Muscle of back (tissue), 10 donors: ENCODE measurements around the gene DGLUCY. TPM values are rescaled to one million over a fixed set of nuclear protein-coding genes. Genes with fewer than 3 reads are reported as not detected.

Source experiments
- polyA plus RNA-seq, 10 donors: library from polyadenylated mRNA; unstranded; fragments of 120-200 nt; gene quantifications; one replicate each; pipeline ENCODE4 v1.2.1, GENCODE V29; 2013; ENCODE audit not compliant: insufficient read length in 10 of 10

DGLUCY gene
- polyA plus RNA-seq, 10 donors, result 22.1 to 33.5 (median 27.8) TPM

Other genes with a start within 250 kb of the DGLUCY start
- 1 to 10 TPM; 5.6 to 9.0 (median 7.4) TPM for gene RPS6KA5, start 53.4 kb upstream of the DGLUCY start, polyA plus RNA-seq
- gene GPR68, start 130.6 kb downstream of the DGLUCY start, polyA plus RNA-seq, result 1 to 10 TPM in 2 of 10 donors, under 1 TPM in 8; 0.62 to 1.6 (median 0.77) TPM